Measurements from ENCODE around the gene PGAM2. TPM values are rescaled to one million over a fixed set of nuclear protein-coding genes. Genes with fewer than 3 reads are reported as not detected.

PGAM2 gene
- total RNA-seq, 1 experiment from 2014 or later, result 8.7 TPM

DNA sequence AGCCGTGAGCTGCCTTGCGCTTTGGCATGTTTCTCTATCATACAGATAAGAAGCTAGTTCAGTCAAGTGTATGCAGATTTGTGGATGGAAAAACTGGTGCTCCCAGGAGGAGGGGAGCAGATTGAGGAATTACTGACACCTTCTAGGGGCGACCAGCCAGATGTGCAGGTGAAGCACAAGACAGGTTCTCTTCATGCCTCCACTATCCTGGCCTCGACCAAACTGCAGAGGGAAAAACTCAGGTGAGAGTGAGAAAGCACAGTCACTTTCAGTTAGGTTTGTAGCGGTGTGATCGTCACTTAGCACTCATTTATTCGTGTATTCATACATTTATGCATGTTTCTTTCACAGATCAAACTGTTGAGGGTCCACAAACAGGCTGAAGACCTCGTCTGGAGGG lies 21.5 kb downstream of the PGAM2 start:
- peak overlapping the region; percentile 27 to 92 (median 81); a peak in 3 of 7 replicates for H3K27ac Mint-ChIP-seq
- Histone ChIP-seq H3K79me2 (ENCODE audit: insufficient read depth, low read length) (peaks cover 2% of the 10 kb centered on the region; the same call in 1 of the 2 replicates), H3K56ac (ENCODE audit: insufficient read length, low read depth, low read length) (no peak overlapping the region), H3K23me2 (ENCODE audit: insufficient read length, low read depth, low read length, poor library complexity, severe bottlenecking) (peaks cover 15% of the 10 kb centered on the region), H3K4me1 (ENCODE audit: insufficient read depth, low read length) (no peaks in the 10 kb centered on the region; the same call in 1 of the 2 replicates), H2AFZ (ENCODE audit: low read length) (peak overlapping the region; percentile 11), H3K14ac (ENCODE audit: insufficient read depth, low read length) (no peak overlapping the region), H3K27ac (ENCODE audit: insufficient read length, low read depth, low read length) (no peak overlapping the region), H2BK20ac (ENCODE audit: low read depth, low read length, poor library complexity, severe bottlenecking) (no peak overlapping the region), H3K9ac (ENCODE audit: extremely low read depth, insufficient read length, low read length) (peak overlapping the region; percentile 18), H3K23ac (ENCODE audit: insufficient read length, low read depth, low read length) (no peak overlapping the region), H4K20me1 (ENCODE audit: control insufficient read depth, insufficient read depth, insufficient read length) (no peaks in the 10 kb centered on the region), H2BK12ac (ENCODE audit: insufficient read length, low read depth, low read length) (no peak overlapping the region), H3K27me3 (ENCODE audit: insufficient read depth, low read length) (no peaks in the 10 kb centered on the region), H3K79me1 (ENCODE audit: insufficient read depth, low read depth, low read length, poor library complexity, severe bottlenecking) (no peaks in the 10 kb centered on the region), H4K91ac (ENCODE audit: insufficient read length, low read depth, low read length) (no peak overlapping the region), H3K18ac (ENCODE audit: insufficient read length, low read depth, low read length) (no peak overlapping the region), H3K9me3 (ENCODE audit: control insufficient read depth, low read depth, low read length) (no peaks in the 10 kb centered on the region), H3K4me2 (ENCODE audit: insufficient read depth, insufficient read length, low read length) (peak overlapping the region; percentile 81), H3T11ph (ENCODE audit: low read length) (no peak overlapping the region), H2BK15ac (ENCODE audit: low read depth, low read length) (no peak overlapping the region), H2BK5ac (ENCODE audit: insufficient read length, low read length) (no peak overlapping the region), H2AK5ac (ENCODE audit: insufficient read length, low read length) (no peak overlapping the region), H3K4ac (ENCODE audit: low read depth, low read length) (no peak overlapping the region), H4K8ac (replicated peaks; ENCODE audit: insufficient read length, low read depth, low read length) (no peak overlapping the region), H4K5ac (ENCODE audit: insufficient read length, low read depth, low read length) (no peak overlapping the region), H2BK120ac (ENCODE audit: low read depth, low read length, poor library complexity, severe bottlenecking) (no peak overlapping the region)
- no CpG with 5 or more reads among the region's 8 CpGs for WGBS (ENCODE audit: extremely low coverage, insufficient read length, low lambda C conversion rate)
- H3K9me3 Mint-ChIP-seq, result peaks cover 2 to 3% of the 10 kb centered on the region in 2 experiments; a peak in 4 of 5 replicates
- TF ChIP-seq, protein P1, sequence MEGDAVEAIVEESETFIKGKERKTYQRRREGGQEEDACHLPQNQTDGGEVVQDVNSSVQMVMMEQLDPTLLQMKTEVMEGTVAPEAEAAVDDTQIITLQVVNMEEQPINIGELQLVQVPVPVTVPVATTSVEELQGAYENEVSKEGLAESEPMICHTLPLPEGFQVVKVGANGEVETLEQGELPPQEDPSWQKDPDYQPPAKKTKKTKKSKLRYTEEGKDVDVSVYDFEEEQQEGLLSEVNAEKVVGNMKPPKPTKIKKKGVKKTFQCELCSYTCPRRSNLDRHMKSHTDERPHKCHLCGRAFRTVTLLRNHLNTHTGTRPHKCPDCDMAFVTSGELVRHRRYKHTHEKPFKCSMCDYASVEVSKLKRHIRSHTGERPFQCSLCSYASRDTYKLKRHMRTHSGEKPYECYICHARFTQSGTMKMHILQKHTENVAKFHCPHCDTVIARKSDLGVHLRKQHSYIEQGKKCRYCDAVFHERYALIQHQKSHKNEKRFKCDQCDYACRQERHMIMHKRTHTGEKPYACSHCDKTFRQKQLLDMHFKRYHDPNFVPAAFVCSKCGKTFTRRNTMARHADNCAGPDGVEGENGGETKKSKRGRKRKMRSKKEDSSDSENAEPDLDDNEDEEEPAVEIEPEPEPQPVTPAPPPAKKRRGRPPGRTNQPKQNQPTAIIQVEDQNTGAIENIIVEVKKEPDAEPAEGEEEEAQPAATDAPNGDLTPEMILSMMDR (conservative IDR thresholded peaks at IDR 0.05), result no peak
- H3K4me3 Mint-ChIP-seq, result peak overlapping the region; percentile 84 to 87
- DNase-seq, result no peak
- peaks cover 21% of the 10 kb centered on the region for H3K27me3 Mint-ChIP-seq (ENCODE audit: low read depth)
- peaks cover 0 to 11% (median 1%) of the 10 kb centered on the region in 3 experiments; a peak in 5 of 7 replicates for H3K36me3 Mint-ChIP-seq (ENCODE audit: insufficient read depth in 1 of 3, low read depth in 3 of 3)
- peaks cover 17 to 24% of the 10 kb centered on the region in 2 experiments for H3K4me1 Mint-ChIP-seq

All from H9 (cell line).